ENCODE data around the gene NRXN3. TPM values are rescaled to one million over a fixed set of nuclear protein-coding genes. Genes with fewer than 3 reads are reported as not detected.

Gene NRXN3
- total RNA-seq, 1 experiment from 2014 or later, result 1.1 TPM

DNA sequence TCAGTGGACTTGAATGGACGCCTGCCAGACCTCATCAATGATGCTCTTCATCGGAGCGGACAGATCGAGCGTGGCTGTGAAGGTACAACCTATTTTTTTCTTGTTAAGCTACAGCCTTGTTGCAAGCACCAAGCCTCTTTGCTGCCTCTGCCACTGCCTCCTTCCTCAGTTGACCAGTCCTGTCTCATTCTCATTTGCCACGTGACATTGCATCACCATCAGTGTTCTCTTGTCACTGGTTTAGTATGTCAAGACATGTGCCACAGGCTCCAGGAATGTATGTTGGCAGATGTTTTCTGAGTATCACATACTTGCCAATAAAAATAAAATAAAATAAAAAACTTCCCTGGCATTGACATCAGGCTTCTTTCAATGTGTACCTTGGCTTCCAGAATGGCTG lies 798.1 kb downstream of the NRXN3 start:
- BruUV-seq (replicated peaks), result no TSS peak
- no peak overlapping the region for H2AFZ ChIP-seq (ENCODE audit: low read length)
- CTCF ChIA-PET, result no interaction called here

DNA sequence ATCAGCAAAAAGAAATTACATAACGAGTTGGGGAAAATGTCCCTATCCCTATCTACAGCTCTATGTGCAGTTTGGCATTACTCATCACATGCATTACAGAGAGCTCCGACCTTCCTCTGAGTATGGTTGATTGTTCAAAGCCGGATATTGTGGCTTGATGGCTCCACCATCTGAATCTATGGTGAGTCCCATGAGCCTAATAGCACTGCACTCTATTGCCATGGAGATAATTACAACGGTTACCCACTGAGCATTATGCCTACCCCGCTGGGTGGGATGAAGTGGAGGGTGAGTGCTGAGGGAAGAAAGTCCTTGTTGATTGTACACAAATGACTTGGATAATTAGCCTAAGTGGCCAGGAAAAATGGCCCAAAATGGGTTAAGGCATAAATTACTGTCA lies 800.5 kb downstream of the NRXN3 start:
- peak; percentile 19 for DNase-seq
- no peak for ATAC-seq
- Histone ChIP-seq H3K27ac (ENCODE audit: low read length) (no peak overlapping the region), H3K4me2 (ENCODE audit: low read length) (no peak overlapping the region), H3K9me3 (ENCODE audit: low read length) (no peaks in the 10 kb centered on the region), H3K9me2 (replicated peaks; ENCODE audit: low read length) (no peaks in the 10 kb centered on the region), H2AFZ (ENCODE audit: low read length) (no peak overlapping the region), H3K4me3 (ENCODE audit: low read length) (no peak overlapping the region), H3K9ac (ENCODE audit: low read length) (no peak overlapping the region), H3K36me3 (ENCODE audit: low read depth, low read length) (no peaks in the 10 kb centered on the region), H3K27me3 (ENCODE audit: low read length) (no peaks in the 10 kb centered on the region), H4K20me1 (ENCODE audit: low read length) (no peaks in the 10 kb centered on the region), H3K79me2 (ENCODE audit: low read length) (no peaks in the 10 kb centered on the region), H3K4me1 (ENCODE audit: insufficient read depth, low read length) (peaks cover 11% of the 10 kb centered on the region; the same call in 1 of the 2 replicates), H3F3A (ENCODE audit: low read length, unreplicated experiment) (no peaks in the 10 kb centered on the region)
- POLR2A ChIA-PET (ENCODE audit: unreplicated experiment), result no interaction called here
- CTCF ChIA-PET, result no interaction called here
- TF ChIP-seq, protein P1, sequence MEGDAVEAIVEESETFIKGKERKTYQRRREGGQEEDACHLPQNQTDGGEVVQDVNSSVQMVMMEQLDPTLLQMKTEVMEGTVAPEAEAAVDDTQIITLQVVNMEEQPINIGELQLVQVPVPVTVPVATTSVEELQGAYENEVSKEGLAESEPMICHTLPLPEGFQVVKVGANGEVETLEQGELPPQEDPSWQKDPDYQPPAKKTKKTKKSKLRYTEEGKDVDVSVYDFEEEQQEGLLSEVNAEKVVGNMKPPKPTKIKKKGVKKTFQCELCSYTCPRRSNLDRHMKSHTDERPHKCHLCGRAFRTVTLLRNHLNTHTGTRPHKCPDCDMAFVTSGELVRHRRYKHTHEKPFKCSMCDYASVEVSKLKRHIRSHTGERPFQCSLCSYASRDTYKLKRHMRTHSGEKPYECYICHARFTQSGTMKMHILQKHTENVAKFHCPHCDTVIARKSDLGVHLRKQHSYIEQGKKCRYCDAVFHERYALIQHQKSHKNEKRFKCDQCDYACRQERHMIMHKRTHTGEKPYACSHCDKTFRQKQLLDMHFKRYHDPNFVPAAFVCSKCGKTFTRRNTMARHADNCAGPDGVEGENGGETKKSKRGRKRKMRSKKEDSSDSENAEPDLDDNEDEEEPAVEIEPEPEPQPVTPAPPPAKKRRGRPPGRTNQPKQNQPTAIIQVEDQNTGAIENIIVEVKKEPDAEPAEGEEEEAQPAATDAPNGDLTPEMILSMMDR (conservative IDR thresholded peaks at IDR 0.05; ENCODE audit: low read depth, low read length), result no peak
- no peak for TF ChIP-seq EZH2 (IDR thresholded peaks at IDR 0.05; ENCODE audit: low read length, unreplicated experiment)
- TF ChIP-seq EZH2phosphoT487 (IDR thresholded peaks at IDR 0.05; ENCODE audit: borderline replicate concordance, low read length), result no peak
- BruUV-seq (replicated peaks), result no TSS peak
- intact Hi-C loops (cut with micrococcal nuclease), result no loop called here

More for the DNA sequence above, 798.1 kb downstream of the NRXN3 start:
- H3K36me3 ChIP-seq (ENCODE audit: low read depth, low read length), result no peaks in the 10 kb centered on the region
- H3K9me3 ChIP-seq (ENCODE audit: low read length), result no peaks in the 10 kb centered on the region
- no peaks in the 10 kb centered on the region for H3K9me2 ChIP-seq (replicated peaks; ENCODE audit: low read length)
- no peaks in the 10 kb centered on the region for H3K79me2 ChIP-seq (ENCODE audit: low read length)
- peak overlapping the region; percentile 67 for H3K27ac ChIP-seq (ENCODE audit: low read length)
- peaks cover 11% of the 10 kb centered on the region; the same call in 1 of the 2 replicates for H3K4me1 ChIP-seq (ENCODE audit: insufficient read depth, low read length)
- intact Hi-C loops (cut with micrococcal nuclease), result loop anchor here (5.0 to 10.0 kb wide), 2 partner anchors 234 to 1087 kb away; no protein-coding TSS in a partner anchor
- peak overlapping the region; percentile 26; the same call in 1 of the 2 replicates for H3K9ac ChIP-seq (ENCODE audit: low read length)
- H4K20me1 ChIP-seq (ENCODE audit: low read length), result no peaks in the 10 kb centered on the region
- no peak for DNase-seq
- H3K4me2 ChIP-seq (ENCODE audit: low read length), result no peak overlapping the region
- ATAC-seq, result no peak
- no peaks in the 10 kb centered on the region for H3K27me3 ChIP-seq (ENCODE audit: low read length)
- POLR2A ChIA-PET (ENCODE audit: unreplicated experiment), result no interaction called here
- TF ChIP-seq, protein P1 (conservative IDR thresholded peaks at IDR 0.05; ENCODE audit: low read depth, low read length), result no peak
- TF ChIP-seq EZH2 (IDR thresholded peaks at IDR 0.05; ENCODE audit: low read length, unreplicated experiment), result no peak
- no peak for TF ChIP-seq EZH2phosphoT487 (IDR thresholded peaks at IDR 0.05; ENCODE audit: borderline replicate concordance, low read length)
- no peaks in the 10 kb centered on the region for H3F3A ChIP-seq (ENCODE audit: low read length, unreplicated experiment)
- no peak overlapping the region for H3K4me3 ChIP-seq (ENCODE audit: low read length)

DNA sequence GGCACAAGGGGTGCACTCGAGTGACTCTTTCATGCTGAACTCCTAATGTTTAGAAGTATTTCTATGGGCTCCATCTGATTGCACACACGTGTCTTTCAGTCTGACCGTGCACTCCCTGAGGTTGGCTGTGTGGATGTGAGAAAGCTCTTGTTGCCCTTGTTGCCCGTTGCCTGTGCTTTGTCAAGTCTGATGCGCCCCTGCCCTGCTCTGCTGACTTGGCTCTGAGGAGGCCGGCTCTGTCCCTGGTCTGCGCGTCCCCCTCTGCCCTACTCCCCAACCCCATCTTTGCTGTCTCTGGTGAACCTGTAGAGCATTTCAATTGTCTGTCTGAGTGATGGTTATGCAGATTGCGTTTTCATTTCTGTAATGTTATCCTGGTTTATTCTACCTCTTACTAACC lies 802.3 kb downstream of the NRXN3 start:
- CTCF ChIA-PET, result no interaction called here
- no peak overlapping the region for H3K27ac ChIP-seq (ENCODE audit: low read length)

More for the DNA sequence above, 802.3 kb downstream of the NRXN3 start:
- Histone ChIP-seq H3K79me2 (ENCODE audit: low read length) (no peaks in the 10 kb centered on the region), H3K4me3 (ENCODE audit: low read length) (no peak overlapping the region), H3K9ac (ENCODE audit: low read length) (no peak overlapping the region), H3K27me3 (ENCODE audit: low read length) (no peaks in the 10 kb centered on the region), H2AFZ (ENCODE audit: low read length) (no peak overlapping the region), H3K9me2 (replicated peaks; ENCODE audit: low read length) (no peaks in the 10 kb centered on the region), H3F3A (ENCODE audit: low read length, unreplicated experiment) (no peaks in the 10 kb centered on the region), H3K36me3 (ENCODE audit: low read depth, low read length) (no peaks in the 10 kb centered on the region), H3K9me3 (ENCODE audit: low read length) (no peaks in the 10 kb centered on the region), H3K4me2 (ENCODE audit: low read length) (no peak overlapping the region), H3K4me1 (ENCODE audit: insufficient read depth, low read length) (peaks cover 6% of the 10 kb centered on the region; the same call in 1 of the 2 replicates), H4K20me1 (ENCODE audit: low read length) (no peaks in the 10 kb centered on the region)
- no peak for ATAC-seq
- no peak for TF ChIP-seq EZH2phosphoT487 (IDR thresholded peaks at IDR 0.05; ENCODE audit: borderline replicate concordance, low read length)
- TF ChIP-seq EZH2 (IDR thresholded peaks at IDR 0.05; ENCODE audit: low read length, unreplicated experiment), result no peak
- TF ChIP-seq, protein P1 (conservative IDR thresholded peaks at IDR 0.05; ENCODE audit: low read depth, low read length), result no peak
- no peak for DNase-seq
- BruUV-seq (replicated peaks), result no TSS peak
- POLR2A ChIA-PET (ENCODE audit: unreplicated experiment), result interaction anchor here (0.7 kb wide), 1 partner anchor 33 kb away, joined by 3 read pairs; no protein-coding TSS in a partner anchor
- intact Hi-C loops (cut with micrococcal nuclease), result no loop called here
